ENCODE measurements around the gene F11. TPM values are rescaled to one million over a fixed set of nuclear protein-coding genes. Genes with fewer than 3 reads are reported as not detected.

F11 gene
- total RNA-seq, 1 experiment from 2014 or later: 0.38 TPM

- BruUV-seq (replicated peaks): no TSS peak
- H3K4me1 Mint-ChIP-seq (ENCODE audit: low read depth, unreplicated experiment): no peaks in the 10 kb centered on the region
- H3K9me3 Mint-ChIP-seq (ENCODE audit: low read depth, unreplicated experiment): no peaks in the 10 kb centered on the region
- H3K27ac Mint-ChIP-seq (ENCODE audit: unreplicated experiment): no peak overlapping the region
- H3K4me3 Mint-ChIP-seq (ENCODE audit: low read depth, unreplicated experiment): no peak overlapping the region
- H3K27me3 Mint-ChIP-seq (ENCODE audit: unreplicated experiment): no peaks in the 10 kb centered on the region
- TF ChIP-seq CTCF (IDR thresholded peaks at IDR 0.05; ENCODE audit: unreplicated experiment): no peak
- DNase-seq: no peak
- CTCF ChIA-PET: no interaction called here
- intact Hi-C loops (cut with micrococcal nuclease; ENCODE audit: unreplicated experiment): no loop called here
- H3K36me3 Mint-ChIP-seq (ENCODE audit: insufficient read depth, unreplicated experiment): no peaks in the 10 kb centered on the region
These were observed 17.3 kb downstream of the F11 start for GRCh38 chr4:186283311-186283710.

GRCh38 chr4:186285147-186285546 is 19.2 kb downstream of the F11 start:
- BruUV-seq (replicated peaks): no TSS peak
- no peaks in the 10 kb centered on the region for H3K4me1 Mint-ChIP-seq (ENCODE audit: low read depth, unreplicated experiment)
- intact Hi-C loops (cut with micrococcal nuclease; ENCODE audit: unreplicated experiment): no loop called here
- TF ChIP-seq CTCF (IDR thresholded peaks at IDR 0.05; ENCODE audit: unreplicated experiment): no peak
- no peak overlapping the region for H3K27ac Mint-ChIP-seq (ENCODE audit: unreplicated experiment)
- H3K27me3 Mint-ChIP-seq (ENCODE audit: unreplicated experiment): no peaks in the 10 kb centered on the region
- CTCF ChIA-PET: no interaction called here
- DNase-seq: no peak
- H3K4me3 Mint-ChIP-seq (ENCODE audit: low read depth, unreplicated experiment): no peak overlapping the region
- H3K9me3 Mint-ChIP-seq (ENCODE audit: low read depth, unreplicated experiment): no peaks in the 10 kb centered on the region
- no peaks in the 10 kb centered on the region for H3K36me3 Mint-ChIP-seq (ENCODE audit: insufficient read depth, unreplicated experiment)

- intact Hi-C loops (cut with micrococcal nuclease; ENCODE audit: unreplicated experiment): no loop called here
- H3K27ac Mint-ChIP-seq (ENCODE audit: unreplicated experiment): no peak overlapping the region
- no peak for DNase-seq
- no peak overlapping the region for H3K4me3 Mint-ChIP-seq (ENCODE audit: low read depth, unreplicated experiment)
- H3K36me3 Mint-ChIP-seq (ENCODE audit: insufficient read depth, unreplicated experiment): no peaks in the 10 kb centered on the region
- H3K9me3 Mint-ChIP-seq (ENCODE audit: low read depth, unreplicated experiment): no peaks in the 10 kb centered on the region
- H3K27me3 Mint-ChIP-seq (ENCODE audit: unreplicated experiment): no peaks in the 10 kb centered on the region
- BruUV-seq (replicated peaks): no TSS peak
- no peak for TF ChIP-seq CTCF (IDR thresholded peaks at IDR 0.05; ENCODE audit: unreplicated experiment)
- H3K4me1 Mint-ChIP-seq (ENCODE audit: low read depth, unreplicated experiment): no peaks in the 10 kb centered on the region
- CTCF ChIA-PET: no interaction called here
These were observed 20.6 kb downstream of the F11 start for GRCh38 chr4:186286581-186286980.

GRCh38 chr4:186291256-186291890 is 25.4 kb downstream of the F11 start:
- CTCF ChIA-PET: interaction anchor here (0.5 kb wide), 1 partner anchor 139 kb away, joined by 5 read pairs; no protein-coding TSS in a partner anchor
- no peaks in the 10 kb centered on the region for H3K9me3 Mint-ChIP-seq (ENCODE audit: low read depth, unreplicated experiment)
- no peak overlapping the region for H3K4me3 Mint-ChIP-seq (ENCODE audit: low read depth, unreplicated experiment)
- H3K36me3 Mint-ChIP-seq (ENCODE audit: insufficient read depth, unreplicated experiment): no peaks in the 10 kb centered on the region
- no peak for TF ChIP-seq CTCF (IDR thresholded peaks at IDR 0.05; ENCODE audit: unreplicated experiment)
- H3K4me1 Mint-ChIP-seq (ENCODE audit: low read depth, unreplicated experiment): no peaks in the 10 kb centered on the region
- DNase-seq: no peak
- H3K27ac Mint-ChIP-seq (ENCODE audit: unreplicated experiment): no peak overlapping the region
- no peaks in the 10 kb centered on the region for H3K27me3 Mint-ChIP-seq (ENCODE audit: unreplicated experiment)
- no TSS peak for BruUV-seq (replicated peaks)
- intact Hi-C loops (cut with micrococcal nuclease; ENCODE audit: unreplicated experiment): loop anchor here (10.0 kb wide), 1 partner anchor 263 kb away; the partner anchor contains the start of gene MTNR1A
